K562 (cell line): ENCODE results near the gene SVEP1.

ENCODE experiments used
- ARID4B ChIP-seq: sonication (generic); formaldehyde crosslinking; IDR thresholded peaks from 2 replicates; pipeline ENCODE4 v1.8.0; 2022; ENCODE audit warnings: mild to moderate bottlenecking, missing genetic modification reagents
- ATF3 ChIP-seq, 2 experiments: fragments of 450-650 bp in 1 of 2; sonication (generic) in 1 of 2; formaldehyde crosslinking in 1 of 2; IDR thresholded peaks in 1 of 2; conservative IDR thresholded peaks in 1 of 2; 2 replicates each; pipeline versions ENCODE4 v1.6.1 to v1.8.1; 2016 to 2023; ENCODE audit warnings: mild to moderate bottlenecking in 2 of 2, moderate library complexity in 2 of 2, inconsistent platforms in 1 of 2, missing genetic modification reagents in 1 of 2
- BHLHE40 ChIP-seq: IDR thresholded peaks from 2 replicates; pipeline ENCODE4 v1.6.1; 2011; ENCODE audit warnings: low read length, improper control_type of control experiment
- CHD2 ChIP-seq: IDR thresholded peaks from 2 replicates; pipeline ENCODE4 v1.6.1; 2011; ENCODE audit warnings: low read depth, low read length
- FOSL1 ChIP-seq: fragments of 200-800 bp; sonication (Bioruptor generic); conservative IDR thresholded peaks from 2 replicates; pipeline ENCODE4 v1.6.1; 2016; ENCODE audit warnings: missing genetic modification characterization, missing compliant biosample characterization
- IRF1 ChIP-seq: sonication (generic); formaldehyde crosslinking; IDR thresholded peaks from 2 replicates; pipeline ENCODE4 v1.8.0; 2022; ENCODE audit warnings: missing genetic modification reagents, mild to moderate bottlenecking, borderline replicate concordance
- MEIS2 ChIP-seq: fragments of 450-650 bp; IDR thresholded peaks from 2 replicates; pipeline ENCODE4 v1.6.1; 2014; ENCODE audit warnings: mild to moderate bottlenecking; ENCODE audit not compliant: partially characterized antibody
- POLR2A ChIP-seq: fragments of 450-650 bp; conservative IDR thresholded peaks from 2 replicates; pipeline ENCODE4 v1.6.1; 2016
- USF2 ChIP-seq: sonication (generic); formaldehyde crosslinking; IDR thresholded peaks from 2 replicates; pipeline ENCODE4 v1.5.0; 2020; ENCODE audit warnings: missing genetic modification reagents

GRCh38 chr9:110512817-110513216 is 66.7 kb downstream of the SVEP1 start:
- TF ChIP-seq POLR2A (no peak), FOSL1 (tag) (no peak), ATF3 (IDR thresholded peaks at IDR 0.05) (no peak), ATF3 (CRISPR knock-in tag; conservative IDR thresholded peaks at IDR 0.05) (no peak), IRF1 (CRISPR knock-in tag) (no peak), ARID4B (CRISPR knock-in tag) (no peak), MEIS2 (no peak), USF2 (no peak), CHD2 (no peak), BHLHE40 (no peak)
